AG04450 (cell line): ENCODE data around the gene SERTM2. TPM values are rescaled to one million over a fixed set of nuclear protein-coding genes. Genes with fewer than 3 reads are reported as not detected.

Experiments
- CTCF ChIA-PET: fragments of 300-600, 350-600 bp; formaldehyde crosslinking; extraction: SDS; loops from one replicate; lab custom pipeline; 2022; ENCODE audit warnings: antibody characterized with exemption, inconsistent platforms; lab: Charles Lee
- POLR2A ChIA-PET: fragments of 350-600 bp; formaldehyde crosslinking; extraction: SDS; loops from one replicate; lab custom pipeline; 2021; ENCODE audit warnings: antibody characterized with exemption, inconsistent platforms; lab: Yijun Ruan, JAX
- DNase-seq: peaks from one replicate; pipeline ENCODE4 v3.0.0-alpha.2; 2011; ENCODE audit warnings: low read depth, low spot score
- H3K27ac ChIP-seq: one replicate; pipeline ENCODE4 v1.5.1; 2012; ENCODE audit warnings: low read depth, low read length, control low read depth
- H3K27me3 ChIP-seq: one replicate; pipeline ENCODE4 v1.6.0; 2012; ENCODE audit warnings: low read length; ENCODE audit not compliant: control insufficient read depth, insufficient read depth
- H3K4me3 ChIP-seq: 2 replicates; pipeline ENCODE4 v1.5.1; 2011; ENCODE audit warnings: mild to moderate bottlenecking, low read depth, low read length, control low read depth
- H3K9me3 ChIP-seq: 2 replicates; pipeline ENCODE4 v1.5.1; 2012; ENCODE audit warnings: low read length; ENCODE audit not compliant: control insufficient read depth, insufficient read depth
- CTCF ChIP-seq: IDR thresholded peaks from 2 replicates; pipeline ENCODE4 v1.5.1; 2011; ENCODE audit warnings: low read depth, low read length, control low read depth, inconsistent platforms
- polyA plus RNA-seq: library from polyadenylated mRNA; depleted of rRNA; stranded (reverse); fragments of >200 nt; gene quantifications from 2 replicates; pipeline ENCODE4 v1.2.3, GENCODE V29; 2011

SERTM2 gene
- polyA plus RNA-seq, 1 experiment, result 0.02 TPM

- CTCF ChIA-PET, result no interaction called here
- H3K27ac ChIP-seq, result no peak overlapping the region
- H3K27me3 ChIP-seq, result no peaks in the 10 kb centered on the region
- H3K9me3 ChIP-seq, result no peaks in the 10 kb centered on the region
- POLR2A ChIA-PET, result no interaction called here
- no peak overlapping the region for H3K4me3 ChIP-seq
- no peak for TF ChIP-seq CTCF
- no peak for DNase-seq
These were observed 3.9 kb downstream of the SERTM2 start for GRCh38 chrX:111515298-111515697.

- POLR2A ChIA-PET, result no interaction called here
- Histone ChIP-seq H3K4me3 (no peak overlapping the region), H3K9me3 (no peaks in the 10 kb centered on the region), H3K27ac (no peak overlapping the region), H3K27me3 (no peaks in the 10 kb centered on the region)
- no peak for DNase-seq
- CTCF ChIA-PET, result no interaction called here
- no peak for TF ChIP-seq CTCF
These were observed 7.2 kb downstream of the SERTM2 start for GRCh38 chrX:111518667-111519066.

GRCh38 chrX:111519215-111519614 is 7.8 kb downstream of the SERTM2 start:
- DNase-seq, result no peak
- ChIA-PET POLR2A (no interaction called here), CTCF (no interaction called here)

GRCh38 chrX:111520506-111520905 is 9.1 kb downstream of the SERTM2 start:
- H3K4me3 ChIP-seq, result no peak overlapping the region
- no peaks in the 10 kb centered on the region for H3K9me3 ChIP-seq
- H3K27me3 ChIP-seq, result no peaks in the 10 kb centered on the region
- no peak for TF ChIP-seq CTCF
- CTCF ChIA-PET, result no interaction called here
- POLR2A ChIA-PET, result no interaction called here
- DNase-seq, result no peak
- no peak overlapping the region for H3K27ac ChIP-seq

More at GRCh38 chrX:111519215-111519614, 7.8 kb downstream of the SERTM2 start:
- H3K9me3 ChIP-seq, result no peaks in the 10 kb centered on the region
- H3K4me3 ChIP-seq, result no peak overlapping the region
- H3K27me3 ChIP-seq, result no peaks in the 10 kb centered on the region
- no peak overlapping the region for H3K27ac ChIP-seq
- TF ChIP-seq CTCF, result no peak

- H3K27ac ChIP-seq, result no peak overlapping the region
These were observed 9.7 kb downstream of the SERTM2 start for GRCh38 chrX:111521169-111521568.

More at GRCh38 chrX:111521169-111521568, 9.7 kb downstream of the SERTM2 start:
- CTCF ChIA-PET, result no interaction called here
- POLR2A ChIA-PET, result no interaction called here
- no peak for DNase-seq
- no peak for TF ChIP-seq CTCF
- H3K4me3 ChIP-seq, result no peak overlapping the region
- no peaks in the 10 kb centered on the region for H3K9me3 ChIP-seq
- no peaks in the 10 kb centered on the region for H3K27me3 ChIP-seq
